ENCODE measurements around the gene TIMM21. TPM values are rescaled to one million over a fixed set of nuclear protein-coding genes. Genes with fewer than 3 reads are reported as not detected.

TIMM21 gene
- total RNA-seq, 6 experiments from 2014 or later, result 17.4 to 38.4 (median 20.6) TPM

GRCh38 chr18:74194691-74195090 lies 46.4 kb downstream of the TIMM21 start:
- TF ChIP-seq CTCF (IDR thresholded peaks at IDR 0.05), result no peak
- TF ChIP-seq POLR2A (IDR thresholded peaks at IDR 0.05), result no peak

GRCh38 chr18:74196220-74197119 lies 48.1 kb downstream of the TIMM21 start:
- intact Hi-C loops (cut with DNase I), result loop anchor here in 1 of 2 donors (10.0 kb wide), 1 partner anchor 138 kb away; no protein-coding TSS in a partner anchor
- no peaks in the 10 kb centered on the region for H3K27me3 ChIP-seq
- 1% methylated on average over 9 of the region's 9 CpGs for WGBS (ENCODE audit: insufficient coverage, low coverage, low lambda C conversion rate, missing lambda C conversion rate)
- no peak for DNase-seq
- H3K4me3 ChIP-seq, result peak overlapping the region in 2 of 3 donors; percentile 30 to 41
- TF ChIP-seq CTCF (IDR thresholded peaks at IDR 0.05) (peak; percentile 88 to 92 (median 90)), POLR2A (IDR thresholded peaks at IDR 0.05) (no peak)
- H3K4me1 ChIP-seq, result peaks cover 0 to 22% (median 10%) of the 10 kb centered on the region in 4 donors
- H3K36me3 ChIP-seq, result no peaks in the 10 kb centered on the region
- ATAC-seq, result peak; percentile 64 to 71 (median 68)
- no peaks in the 10 kb centered on the region for H3K9me3 ChIP-seq
- peak overlapping the region in 2 of 3 donors; percentile 84 to 87 for H3K27ac ChIP-seq

More at GRCh38 chr18:74194691-74195090, 46.4 kb downstream of the TIMM21 start:
- no peak overlapping the region for H3K27ac ChIP-seq
- 13% methylated on average over 1 of the region's 3 CpGs for WGBS (ENCODE audit: insufficient coverage, low coverage, low lambda C conversion rate, missing lambda C conversion rate)
- no peaks in the 10 kb centered on the region for H3K9me3 ChIP-seq
- H3K4me1 ChIP-seq, result peaks cover 0 to 22% (median 10%) of the 10 kb centered on the region in 4 donors
- no peak for DNase-seq
- ATAC-seq, result no peak
- H3K27me3 ChIP-seq, result no peaks in the 10 kb centered on the region
- intact Hi-C loops (cut with DNase I), result loop anchor here in 1 of 2 donors (10.0 kb wide), 1 partner anchor 140 kb away; no protein-coding TSS in a partner anchor
- no peak overlapping the region for H3K4me3 ChIP-seq
- no peaks in the 10 kb centered on the region for H3K36me3 ChIP-seq

- TF ChIP-seq POLR2A (IDR thresholded peaks at IDR 0.05), result peak; percentile 39
- no peak for TF ChIP-seq CTCF (IDR thresholded peaks at IDR 0.05)
- Histone ChIP-seq H3K36me3 (no peaks in the 10 kb centered on the region), H3K4me1 (peaks cover 0 to 22% (median 10%) of the 10 kb centered on the region in 4 donors), H3K27ac (peak overlapping the region; percentile 70 to 87 (median 84)), H3K27me3 (no peaks in the 10 kb centered on the region), H3K9me3 (no peaks in the 10 kb centered on the region), H3K4me3 (no peak overlapping the region)
- ATAC-seq, result peak; percentile 85 to 91 (median 89)
- DNase-seq, result peak; percentile 71 to 90 (median 84)
- intact Hi-C loops (cut with DNase I), result loop anchor here in 1 of 2 donors (10.0 kb wide), 1 partner anchor 137 kb away; no protein-coding TSS in a partner anchor
- 7% methylated on average over 2 of the region's 11 CpGs for WGBS (ENCODE audit: insufficient coverage, low coverage, low lambda C conversion rate, missing lambda C conversion rate)
Measured at GRCh38 chr18:74197705-74198341, 49.5 kb downstream of the TIMM21 start.

- 87% methylated on average over 3 of the region's 3 CpGs for WGBS (ENCODE audit: insufficient coverage, low coverage, low lambda C conversion rate, missing lambda C conversion rate)
- Histone ChIP-seq H3K36me3 (no peaks in the 10 kb centered on the region), H3K27ac (peak overlapping the region; percentile 70 to 87 (median 84)), H3K27me3 (no peaks in the 10 kb centered on the region), H3K4me1 (peaks cover 0 to 22% (median 10%) of the 10 kb centered on the region in 4 donors), H3K4me3 (no peak overlapping the region), H3K9me3 (no peaks in the 10 kb centered on the region)
- DNase-seq (no peak), ATAC-seq (no peak)
- intact Hi-C loops (cut with DNase I), result loop anchor here in 1 of 2 donors (10.0 kb wide), 1 partner anchor 136 kb away; no protein-coding TSS in a partner anchor
- TF ChIP-seq POLR2A (IDR thresholded peaks at IDR 0.05) (no peak), CTCF (IDR thresholded peaks at IDR 0.05) (no peak)
Measured at GRCh38 chr18:74198453-74198852, 50.1 kb downstream of the TIMM21 start.

Measured in right lobe of liver (tissue), 6 donors.